K562 (cell line): ENCODE results near the gene MRFAP1. TPM values are rescaled to one million over a fixed set of nuclear protein-coding genes. Genes with fewer than 3 reads are reported as not detected.
A peak's percentile ranks its signal among the peaks of the same experiment; 100 is the strongest.

ENCODE experiments used
- ATAC-seq: fragments of 200-7000 bp; cut with Tn5 transposase; 3 replicates; pipeline ENCODE4 v1.9.1; 2020; ENCODE audit warnings: moderate library complexity
- BruUV-seq: library from RNA; stranded (reverse); fragments of 400-500 nt; replicated peaks from 2 replicates; lab custom pipeline; 2021; lab: Mats Ljungman, UMichigan
- CTCF ChIA-PET: fragments of 300-600 bp; formaldehyde crosslinking; extraction: SDS; loops from one replicate; lab custom pipeline; 2021; ENCODE audit warnings: low intra/inter-chr PET ratio; lab: Yijun Ruan, JAX
- POLR2A ChIA-PET: fragments of 300-600, 350-650 bp; sonication (Branson Sonifier 250); formaldehyde crosslinking; extraction: SDS; loops from one replicate; lab custom pipeline; 2021; ENCODE audit warnings: antibody characterized with exemption, inconsistent platforms; lab: Yijun Ruan, JAX
- DNase-seq, 4 experiments: peaks; one replicate each; pipeline versions ENCODE4 v3.0.0 to v3.0.0-alpha.2; 2011 to 2018; ENCODE audit warnings: low spot score in 3 of 4, mixed read lengths in 3 of 4; ENCODE audit errors: extremely low read depth in 1 of 4
- FAIRE-seq: peaks from 2 replicates; lab custom pipeline; 2011; peaks lifted over from hg19 to GRCh38; lab: Jason Lieb, UNC
- H2AFZ ChIP-seq: 2 replicates; pipeline ENCODE4 v1.6.0; 2011; ENCODE audit warnings: low read depth, low read length, control low read depth, inconsistent platforms
- H3K27ac ChIP-seq: fragments of 200-600 bp; 3 replicates; pipeline ENCODE4 v1.8.0; 2011; ENCODE audit warnings: low read depth, mild to moderate bottlenecking, control low read depth, inconsistent platforms, low read length, moderate library complexity, mixed read lengths; ENCODE audit errors: extremely low read depth
- H3K27me3 ChIP-seq, 2 experiments: fragments of 300-600 bp in 1 of 2; 2 replicates in 1 of 2; 3 replicates in 1 of 2; pipeline versions ENCODE4 v1.6.0 to v1.8.0; 2011; ENCODE audit warnings: inconsistent platforms in 2 of 2, low read length in 2 of 2, mild to moderate bottlenecking in 1 of 2, mixed read lengths in 1 of 2, moderate library complexity in 1 of 2; ENCODE audit not compliant: control insufficient read depth in 2 of 2, insufficient read depth in 2 of 2
- H3K36me3 ChIP-seq: fragments of 300-600 bp; 3 replicates; pipeline ENCODE4 v1.8.0; 2011; ENCODE audit warnings: mild to moderate bottlenecking, low read length, inconsistent platforms; ENCODE audit not compliant: control insufficient read depth, insufficient read depth
- H3K4me1 ChIP-seq, 2 experiments: fragments of 200-600 bp in 1 of 2; replicated peaks in 1 of 2; 2 replicates in 1 of 2; 3 replicates in 1 of 2; pipeline versions ENCODE4 v1.5.1 to v1.8.0; 2011; ENCODE audit warnings: inconsistent platforms in 2 of 2, low read length in 2 of 2, mild to moderate bottlenecking in 1 of 2, mixed read lengths in 1 of 2, moderate library complexity in 1 of 2; ENCODE audit not compliant: control insufficient read depth in 2 of 2, insufficient read depth in 2 of 2
- H3K4me2 ChIP-seq: 2 replicates; pipeline ENCODE4 v1.6.1; 2011; ENCODE audit warnings: low read length, control low read depth, inconsistent platforms, mixed read lengths; ENCODE audit not compliant: insufficient read depth
- H3K4me3 ChIP-seq: fragments of 200-600 bp; sonication (generic), shearing (Covaris generic); 2 replicates; pipeline ENCODE4 v1.5.1; 2016; ENCODE audit warnings: control low read depth, inconsistent platforms
- H3K79me2 ChIP-seq: fragments of 200-600 bp; 3 replicates; pipeline ENCODE4 v1.8.0; 2011; ENCODE audit warnings: low read length, inconsistent platforms; ENCODE audit not compliant: control insufficient read depth, insufficient read depth
- H3K9ac ChIP-seq, 2 experiments: 2 replicates each; pipeline versions ENCODE4 v1.6.0 to v1.6.1; 2011; ENCODE audit warnings: low read depth in 2 of 2, low read length in 2 of 2, control low read depth in 1 of 2, inconsistent platforms in 1 of 2, mild to moderate bottlenecking in 1 of 2, mixed read lengths in 1 of 2; ENCODE audit not compliant: insufficient read depth in 1 of 2
- H3K9me1 ChIP-seq: one replicate; pipeline ENCODE4 v1.6.0; 2011; ENCODE audit warnings: inconsistent platforms, mild to moderate bottlenecking, low read length, moderate library complexity; ENCODE audit not compliant: control insufficient read depth, insufficient read depth
- H3K9me3 ChIP-seq: replicated peaks from 2 replicates; pipeline ENCODE4 v1.5.1; 2011; ENCODE audit warnings: low read depth, low read length, inconsistent platforms; ENCODE audit not compliant: control insufficient read depth, insufficient read depth
- H4K20me1 ChIP-seq: replicated peaks from 2 replicates; pipeline ENCODE4 v1.6.1; 2011; ENCODE audit warnings: low read length, inconsistent platforms, mixed read lengths; ENCODE audit not compliant: control insufficient read depth, insufficient read depth
- CCNT2 ChIP-seq: IDR thresholded peaks from 2 replicates; pipeline ENCODE4 v1.6.1; 2011; ENCODE audit warnings: borderline replicate concordance, low read depth, mild to moderate bottlenecking, moderate library complexity, mixed read lengths, low read length; ENCODE audit not compliant: insufficient read length; ENCODE audit errors: extremely low read depth
- ELF4 ChIP-seq: fragments of 450-650 bp; formaldehyde crosslinking; IDR thresholded peaks from 2 replicates; pipeline ENCODE4 v1.4.0; 2022; ENCODE audit warnings: missing genetic modification characterization
- HMGN3 ChIP-seq: IDR thresholded peaks from 2 replicates; pipeline ENCODE4 v1.6.1; 2011; ENCODE audit warnings: borderline replicate concordance, low read depth, mild to moderate bottlenecking, mixed read lengths, low read length; ENCODE audit not compliant: insufficient read length; ENCODE audit errors: extremely low read depth
- IFI16 ChIP-seq: fragments of 250-450 bp; sonication (Bioruptor Pico); IDR thresholded peaks from 2 replicates; pipeline ENCODE4 v2.1.2; 2022; ENCODE audit warnings: mild to moderate bottlenecking, inconsistent platforms
- JUNB ChIP-seq: fragments of 450-650 bp; formaldehyde crosslinking; conservative IDR thresholded peaks from 2 replicates; pipeline ENCODE4 v1.4.0; 2020; ENCODE audit warnings: mild to moderate bottlenecking
- MXD1 ChIP-seq: fragments of 250-450 bp; sonication (Bioruptor Pico); IDR thresholded peaks from 2 replicates; pipeline ENCODE4 v1.8.0; 2021; ENCODE audit warnings: borderline replicate concordance, mild to moderate bottlenecking, moderate library complexity; ENCODE audit not compliant: poor library complexity, severe bottlenecking
- POU5F1 ChIP-seq: fragments of 150-350 bp; IDR thresholded peaks from 2 replicates; pipeline ENCODE4 v1.6.1; 2014; ENCODE audit warnings: borderline replicate concordance, low read length, low read depth, mild to moderate bottlenecking; ENCODE audit not compliant: partially characterized antibody
- PTBP1 ChIP-seq: fragments of 200-400 bp; formaldehyde crosslinking; IDR thresholded peaks from 2 replicates; pipeline ENCODE4 v1.6.1; 2017; ENCODE audit warnings: low read depth, low read length
- SMAD1 ChIP-seq: fragments of 150-350 bp; IDR thresholded peaks from 2 replicates; pipeline ENCODE4 v1.6.1; 2014; ENCODE audit warnings: low read length, low read depth; ENCODE audit not compliant: partially characterized antibody
- SMARCE1 ChIP-seq: fragments of 450-650 bp; IDR thresholded peaks from 2 replicates; pipeline ENCODE4 v1.7.1; 2016; ENCODE audit warnings: mild to moderate bottlenecking
- SP1 ChIP-seq: sonication (generic); formaldehyde crosslinking; IDR thresholded peaks from 2 replicates; pipeline ENCODE4 v1.8.1; 2022; ENCODE audit warnings: mild to moderate bottlenecking, missing genetic modification reagents
- TCF7 ChIP-seq: sonication (generic); IDR thresholded peaks from 2 replicates; pipeline ENCODE4 v1.6.1; 2016; ENCODE audit warnings: antibody characterized with exemption, borderline replicate concordance
- ZBTB33 ChIP-seq: sonication (generic); formaldehyde crosslinking; IDR thresholded peaks from 2 replicates; pipeline ENCODE4 v1.8.1; 2023; ENCODE audit warnings: mild to moderate bottlenecking, missing genetic modification reagents
- ZFP30 ChIP-seq: fragments of 250-450 bp; sonication (Bioruptor Pico); IDR thresholded peaks from 2 replicates; pipeline ENCODE4 v1.8.0; 2022; ENCODE audit warnings: moderate library complexity, mild to moderate bottlenecking, inconsistent platforms, borderline replicate concordance
- ZNF165 ChIP-seq: fragments of 250-450 bp; sonication (Bioruptor Pico); IDR thresholded peaks from 2 replicates; pipeline ENCODE4 v1.4.0; 2020; ENCODE audit warnings: borderline replicate concordance
- ZNF212 ChIP-seq: fragments of 450-650 bp; formaldehyde crosslinking; IDR thresholded peaks from 2 replicates; pipeline ENCODE4 v1.4.0; 2020; ENCODE audit warnings: mild to moderate bottlenecking
- ZNF263 ChIP-seq: sonication (generic); formaldehyde crosslinking; IDR thresholded peaks from 2 replicates; pipeline ENCODE4 v1.8.0; 2022; ENCODE audit warnings: mild to moderate bottlenecking, missing genetic modification reagents, borderline replicate concordance
- ZNF778 ChIP-seq: fragments of 450-650 bp; formaldehyde crosslinking; IDR thresholded peaks from 2 replicates; pipeline ENCODE4 v1.4.0; 2020; ENCODE audit warnings: mild to moderate bottlenecking, moderate library complexity
- WGBS: fragments of 100-300 bp; shearing (Covaris generic); methylation state at CpG from one replicate; pipeline ENCODE4 v1.1.6; 2016; ENCODE audit warnings: low coverage, mixed read lengths; ENCODE audit not compliant: insufficient coverage; ENCODE audit errors: missing lambda C conversion rate; 5-methylcytosine and 5-hydroxymethylcytosine counted together
- in situ Hi-C: fragments of 300-500 bp; cut with MboI; formaldehyde crosslinking; loops from 4 replicates; pipeline ENCODE4 v1.15.0; 2018; ENCODE audit warnings: inconsistent platforms, mixed read lengths
- intact Hi-C: fragments of 100-400 bp; cut with micrococcal nuclease; formaldehyde crosslinking; loops from 2 replicates; pipeline ENCODE4 v1.14.2; 2022
- polyA plus RNA-seq, 8 experiments: library from polyadenylated mRNA; depleted of rRNA in 4 of 8; stranded (reverse) in 5 of 8; unstranded in 3 of 8; fragments of >200 nt; fragmentation: Nextera tagmentation in 2 of 8; fragmentation: Illumina TruSeq in 1 of 8; extraction: Ambion mirVana in 2 of 8; extraction: Trizol in 1 of 8; gene quantifications; 2 replicates each; pipeline versions ENCODE4 v1.2.1 to v1.2.3, GENCODE V29; 2011 to 2014; ENCODE audit warnings: inconsistent platforms in 1 of 8, missing spikeins in 1 of 8
- total RNA-seq, 7 experiments: library from RNA; depleted of rRNA in 6 of 7; stranded (reverse); fragments of >200 nt in 6 of 7; fragmentation: Illumina TruSeq in 2 of 7; extraction: Trizol in 2 of 7; gene quantifications; 2 replicates each; pipeline versions ENCODE4 v1.2.1 to v1.2.3, GENCODE V29; 2011 to 2021; ENCODE audit warnings: low replicate concordance in 1 of 7

MRFAP1 gene
- total and polyA plus RNA-seq, 9 of the 15 experiments (the other 6 are each of a cell fraction or from before 2014, with no cell fraction given): 46.0 to 270 (median 151) TPM

GRCh38 chr4:6673660-6674499, 33.4 kb downstream of the MRFAP1 start:
- ATAC-seq (peak; percentile 83), FAIRE-seq (peak; percentile 88), DNase-seq (peak; percentile 96 to 98 (median 97))
- no peaks in the 10 kb centered on the region; the same call in 1 of the 2 replicates for H3K9me3 ChIP-seq
- H3K4me1 ChIP-seq: peaks cover 29 to 33% of the 10 kb centered on the region in 2 experiments
- no peaks in the 10 kb centered on the region for H3K9me1 ChIP-seq
- H3K4me3 ChIP-seq: peak overlapping the region; percentile 95
- no peaks in the 10 kb centered on the region for H3K27me3 ChIP-seq
- H3K4me2 ChIP-seq: peak overlapping the region; percentile 90
- TSS peak; percentile 77 for BruUV-seq
- peaks cover 34% of the 10 kb centered on the region; the same call in 1 of the 2 replicates for H4K20me1 ChIP-seq
- peak overlapping the region; percentile 90 to 96 for H3K9ac ChIP-seq
- in situ Hi-C loops (no loop called here), intact Hi-C loops (loop anchor here (2.0 kb wide), 1 partner anchor 43 kb away; the partner anchor contains the start of gene BLOC1S4)
- peaks cover 44% of the 10 kb centered on the region for H3K79me2 ChIP-seq
- under 1% methylated on average over 86 of the region's 89 CpGs for WGBS
- POLR2A ChIA-PET: interaction anchor here (0.6 to 5.4 kb wide), 35 partner anchors 8 to 408 kb away, joined by 3 to 40 read pairs (median 5); partner anchors contain the start of genes MAN2B2, MRFAP1, MRFAP1L1 and S100P
- CTCF ChIA-PET: interaction anchor here (0.7 to 0.8 kb wide), 3 partner anchors 34 to 853 kb away, joined by 3 to 4 read pairs (median 3); partner anchors contain the start of gene MRFAP1
- peak overlapping the region; percentile 99 for H3K27ac ChIP-seq
- peak overlapping the region; percentile 98 for H2AFZ ChIP-seq
- peaks cover 37% of the 10 kb centered on the region for H3K36me3 ChIP-seq
- TF ChIP-seq ZBTB33 (CRISPR knock-in tag) (peak; percentile 57), HMGN3 (peak; percentile 55), ZNF212 (peak; percentile 30; the same call in 1 of the 2 replicates), TCF7 (no peak), MXD1 (CRISPR knock-in tag) (peak; percentile 4), ZNF165 (CRISPR knock-in tag) (no peak), SMAD1 (peak; percentile 51), ZNF263 (CRISPR knock-in tag) (no peak), JUNB (no peak), SP1 (peak; percentile 74), PTBP1 (0 out of 2 replicates have a peak, but pooled peaks have one; percentile 40), ELF4 (peak; percentile 77; the same call in 1 of the 2 replicates), ZFP30 (CRISPR knock-in tag) (no peak), CCNT2 (peak; percentile 61), ZNF778 (CRISPR knock-in tag) (no peak), POU5F1 (peak; percentile 89), SMARCE1 (peak; percentile 39; the same call in 1 of the 2 replicates), IFI16 (no peak)
